Spinal cord (tissue), 10 donors: Measurements from ENCODE around the gene HLA-B. TPM values are rescaled to one million over a fixed set of nuclear protein-coding genes. Genes with fewer than 3 reads are reported as not detected.
"Not testable (repeated sequence)": the region's sequence is repeated elsewhere in the genome, so short reads cannot be mapped to it uniquely, and the experiment has no call there.

ENCODE experiments used
- DNase-seq, 6 donors: peaks; one replicate each; pipeline versions ENCODE4 v3.0.0 to v3.0.0-alpha.2; 2013 to 2015; ENCODE audit warnings: low spot score in 6 of 6, low read depth in 4 of 6
- H3K27ac ChIP-seq: one replicate; pipeline ENCODE4 v1.5.1; 2013; ENCODE audit warnings: low read depth, low read length, control low read depth
- H3K27me3 ChIP-seq: one replicate; pipeline ENCODE4 v1.6.1; 2013; ENCODE audit warnings: low read length; ENCODE audit not compliant: control insufficient read depth, insufficient read depth
- H3K36me3 ChIP-seq: one replicate; pipeline ENCODE4 v1.6.1; 2013; ENCODE audit warnings: low read length; ENCODE audit not compliant: control insufficient read depth, insufficient read depth
- H3K4me1 ChIP-seq: one replicate; pipeline ENCODE4 v1.6.1; 2013; ENCODE audit warnings: low read length; ENCODE audit not compliant: control insufficient read depth, insufficient read depth
- H3K4me3 ChIP-seq: one replicate; pipeline ENCODE4 v1.5.1; 2013; ENCODE audit warnings: low read depth, low read length, control low read depth
- H3K9me3 ChIP-seq: one replicate; pipeline ENCODE4 v1.6.1; 2013; ENCODE audit warnings: low read length; ENCODE audit not compliant: control insufficient read depth, insufficient read depth
- WGBS: methylation state at CpG from one replicate; pipeline ENCODE4 v1.1.5; 2013; ENCODE audit warnings: missing lambda C conversion rate; ENCODE audit not compliant: insufficient coverage; 5-methylcytosine and 5-hydroxymethylcytosine counted together
- polyA plus RNA-seq, 2 donors: library from polyadenylated mRNA; unstranded; fragments of 120-200 nt; gene quantifications; one replicate each; pipeline ENCODE4 v1.2.1, GENCODE V29; 2013; ENCODE audit not compliant: insufficient read length in 2 of 2
- total RNA-seq, 2 donors: library from RNA; depleted of rRNA in 1 of 2; stranded (reverse); fragments of 120-200 nt in 1 of 2; fragments of >200 nt in 1 of 2; gene quantifications; one replicate each; pipeline versions ENCODE4 v1.2.3 to v1.2.4, GENCODE V29; 2013 to 2014
- donor health status: healthy.

Gene HLA-B
- total and polyA plus RNA-seq, 4 donors = 126 to 189 (median 151) TPM

DNA sequence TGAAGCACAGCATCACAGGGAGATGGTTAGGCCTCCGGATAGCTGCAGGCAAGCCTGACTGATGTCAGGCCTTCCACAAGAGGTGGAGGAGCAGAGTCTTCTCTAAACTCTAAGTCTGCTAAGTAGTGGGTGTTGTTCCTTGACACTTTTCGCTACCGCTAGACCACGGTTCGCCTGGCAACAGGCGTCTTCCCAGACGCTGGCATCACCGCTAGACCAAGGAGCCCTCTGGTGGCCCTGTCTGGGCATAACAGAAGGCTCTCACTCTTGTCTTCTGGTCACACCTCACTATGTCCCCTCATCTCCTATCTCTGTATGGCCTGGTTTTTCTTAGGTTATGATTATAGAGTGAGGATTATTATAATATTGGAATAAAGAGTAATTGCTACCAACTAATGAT lies 17.1 kb upstream of the HLA-B start:
- H3K9me3 ChIP-seq, DNase-seq, H3K27me3 ChIP-seq, H3K4me1 ChIP-seq, H3K4me3 ChIP-seq, H3K36me3 ChIP-seq, H3K27ac ChIP-seq: not testable (repeated sequence)
- 24% methylated on average over 5 of the region's 8 CpGs for whole genome bisulfite sequencing

DNA sequence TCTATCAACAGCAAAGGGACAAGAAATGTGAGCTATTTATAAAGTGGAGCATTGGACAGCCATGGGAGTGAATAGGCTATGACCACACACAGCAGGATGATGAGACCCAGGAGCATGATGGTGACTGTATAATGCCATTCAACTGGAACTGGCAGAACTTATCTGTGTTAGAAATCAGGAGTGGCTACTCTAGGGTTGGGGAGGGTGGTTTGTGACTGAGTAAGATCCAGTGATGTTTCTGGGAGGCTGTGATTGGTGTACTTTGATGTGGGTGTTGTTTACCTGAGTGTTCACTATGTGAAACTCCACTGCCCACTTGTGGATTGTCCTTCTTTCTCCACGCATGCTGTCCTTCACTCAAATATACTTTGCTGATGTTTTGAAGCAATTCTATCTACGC lies 11.5 kb upstream of the HLA-B start:
- Histone ChIP-seq H3K4me1 (peaks cover 9% of the 10 kb centered on the region), H3K9me3 (no peaks in the 10 kb centered on the region), H3K36me3 (no peaks in the 10 kb centered on the region), H3K27me3 (peaks cover 14% of the 10 kb centered on the region), H3K4me3 (no peak overlapping the region), H3K27ac (no peak overlapping the region)
- no peak for DNase-seq
- WGBS = no CpG with 5 or more reads among the region's 2 CpGs

DNA sequence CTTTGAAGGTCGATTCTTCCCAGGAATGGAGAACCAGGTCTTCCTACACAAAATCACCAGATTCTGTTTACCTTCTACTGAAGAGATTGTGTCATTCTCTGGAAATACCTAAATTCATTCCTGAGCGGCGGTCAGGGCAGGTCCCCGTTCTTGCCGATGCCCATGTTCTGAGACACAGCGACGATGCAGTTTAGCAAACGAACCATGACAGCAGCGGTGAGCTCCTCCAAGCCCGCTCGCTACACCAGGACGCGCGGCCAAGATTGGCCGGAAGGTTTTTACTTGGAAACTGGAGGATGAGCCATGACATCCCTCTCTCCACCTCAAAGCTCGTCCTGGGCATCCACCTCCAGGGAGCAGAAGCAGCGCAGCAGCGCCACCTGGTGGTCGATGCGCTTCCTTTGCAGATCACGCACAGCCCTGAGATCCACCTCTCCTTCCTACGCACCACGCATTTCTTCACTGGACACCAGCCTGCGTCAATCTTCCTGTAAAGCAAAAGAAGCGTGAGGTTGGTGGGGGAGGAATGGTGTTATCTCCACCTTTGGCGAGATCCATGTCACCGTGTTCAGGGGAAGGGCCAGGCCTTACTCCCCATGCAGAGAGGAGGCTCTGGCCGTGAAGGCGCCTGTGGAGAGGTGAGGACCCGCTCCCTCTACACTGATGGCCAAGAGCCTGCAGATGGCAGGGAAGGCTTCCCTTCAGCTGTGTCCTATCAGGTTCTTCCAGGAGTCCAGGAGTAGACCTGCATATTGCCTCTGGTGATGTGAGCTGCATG lies 9.9 kb upstream of the HLA-B start:
- peak overlapping the region; percentile 6 for H3K4me3 ChIP-seq
- DNase-seq = peak; percentile 78 to 97 (median 84)
- H3K27me3 ChIP-seq = peaks cover 19% of the 10 kb centered on the region
- no peaks in the 10 kb centered on the region for H3K9me3 ChIP-seq
- H3K27ac ChIP-seq = no peak overlapping the region
- no peaks in the 10 kb centered on the region for H3K36me3 ChIP-seq
- H3K4me1 ChIP-seq = peaks cover 9% of the 10 kb centered on the region
- WGBS = 5% methylated on average over 20 of the region's 30 CpGs

DNA sequence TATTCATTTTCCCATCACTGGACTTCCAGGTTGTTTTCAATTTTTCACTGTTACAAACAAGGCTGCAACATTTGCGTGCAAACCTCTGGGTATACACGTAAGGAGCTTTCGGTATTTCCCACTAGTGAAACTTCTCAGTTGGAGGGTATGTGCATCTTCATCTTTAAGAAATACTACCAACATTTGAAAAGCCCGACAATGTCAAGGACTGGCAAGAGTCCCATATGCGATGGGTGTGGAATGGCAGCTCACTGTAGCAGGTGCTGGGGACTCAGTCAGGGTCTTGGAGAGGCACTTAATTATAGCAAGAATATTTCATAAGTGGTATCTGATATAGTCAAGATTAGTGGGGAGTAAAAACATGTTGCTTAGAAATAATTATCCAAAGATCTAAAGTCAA lies 8.9 kb upstream of the HLA-B start:
- no CpG with 5 or more reads among the region's 5 CpGs for WGBS
- H3K36me3 ChIP-seq = no peaks in the 10 kb centered on the region
- no peaks in the 10 kb centered on the region for H3K9me3 ChIP-seq
- no peak for DNase-seq
- H3K27me3 ChIP-seq = peaks cover 19% of the 10 kb centered on the region
- H3K4me1 ChIP-seq = peaks cover 9% of the 10 kb centered on the region
- no peak overlapping the region for H3K27ac ChIP-seq
- H3K4me3 ChIP-seq = no peak overlapping the region

DNA sequence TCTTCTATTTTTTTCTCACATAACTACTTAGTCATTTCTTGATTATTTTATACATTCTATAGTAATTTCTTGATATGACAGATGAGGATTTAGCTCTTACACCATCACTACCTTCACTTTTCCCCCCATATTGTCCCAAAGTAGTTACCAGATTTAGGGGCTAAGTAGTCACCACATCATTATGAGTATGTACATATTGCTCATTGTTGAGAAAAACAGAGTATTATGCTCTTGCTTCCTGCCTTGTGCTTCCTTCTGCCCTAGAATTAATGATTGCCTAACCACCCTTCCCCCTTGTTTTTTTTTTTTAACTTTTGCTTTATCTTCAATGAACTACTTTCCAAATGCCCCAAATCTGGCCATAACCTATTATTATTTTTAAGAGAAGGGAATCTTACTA lies 6.8 kb upstream of the HLA-B start:
- no peak overlapping the region for H3K27ac ChIP-seq
- no peaks in the 10 kb centered on the region for H3K9me3 ChIP-seq
- DNase-seq = no peak
- H3K4me3 ChIP-seq = no peak overlapping the region
- peaks cover 26% of the 10 kb centered on the region for H3K27me3 ChIP-seq
- no peaks in the 10 kb centered on the region for H3K36me3 ChIP-seq
- H3K4me1 ChIP-seq = peaks cover 9% of the 10 kb centered on the region

DNA sequence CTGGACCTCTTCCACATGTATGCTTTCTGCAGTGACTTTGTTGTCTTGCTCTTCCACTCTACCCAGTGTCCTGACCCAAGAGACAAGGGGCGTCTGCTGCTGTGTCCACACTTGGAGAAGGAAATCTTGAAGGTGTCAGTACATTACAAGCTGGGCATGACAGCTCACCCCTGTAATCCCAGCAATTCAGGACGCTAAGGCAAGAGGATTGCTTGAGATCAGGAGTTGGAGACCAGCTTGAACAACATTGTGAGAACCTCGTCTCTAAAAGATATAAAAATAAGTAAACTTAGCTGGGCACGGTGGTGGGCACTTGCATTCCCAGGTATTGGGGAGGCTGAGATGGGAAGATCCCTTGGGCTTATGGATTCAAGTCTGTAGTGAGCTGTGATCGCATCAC lies 5.8 kb upstream of the HLA-B start:
- H3K9me3 ChIP-seq = no peaks in the 10 kb centered on the region
- H3K4me1 ChIP-seq = peaks cover 9% of the 10 kb centered on the region
- H3K27ac ChIP-seq = no peak overlapping the region
- H3K36me3 ChIP-seq = no peaks in the 10 kb centered on the region
- H3K27me3 ChIP-seq = peaks cover 29% of the 10 kb centered on the region
- no CpG with 5 or more reads among the region's 5 CpGs for WGBS
- no peak for DNase-seq
- no peak overlapping the region for H3K4me3 ChIP-seq

DNA sequence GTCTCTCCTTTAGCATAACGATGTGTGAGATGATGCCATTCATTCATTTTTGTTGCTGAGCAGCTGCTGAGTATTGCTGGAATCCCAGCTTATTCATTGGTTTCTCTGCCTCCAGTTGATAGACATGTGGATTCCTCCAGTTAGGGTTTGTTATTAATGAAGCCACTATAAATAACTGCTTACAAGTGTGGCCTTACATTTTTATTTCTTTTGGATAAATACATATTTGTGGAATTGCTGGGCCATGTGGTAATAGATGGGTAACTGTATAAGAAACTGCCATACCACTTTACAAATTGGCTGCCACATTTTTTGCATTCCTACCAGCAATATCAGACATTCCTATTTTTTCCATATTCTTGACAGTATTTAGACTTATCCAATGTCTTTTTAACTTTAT lies 2.6 kb upstream of the HLA-B start:
- Histone ChIP-seq H3K4me1 (peaks cover 6% of the 10 kb centered on the region), H3K27ac (no peak overlapping the region), H3K27me3 (peaks cover 32% of the 10 kb centered on the region), H3K4me3 (no peak overlapping the region), H3K9me3 (no peaks in the 10 kb centered on the region), H3K36me3 (no peaks in the 10 kb centered on the region)
- WGBS = 71% methylated on average over 1 of the region's 1 CpG
- DNase-seq = no peak

DNA sequence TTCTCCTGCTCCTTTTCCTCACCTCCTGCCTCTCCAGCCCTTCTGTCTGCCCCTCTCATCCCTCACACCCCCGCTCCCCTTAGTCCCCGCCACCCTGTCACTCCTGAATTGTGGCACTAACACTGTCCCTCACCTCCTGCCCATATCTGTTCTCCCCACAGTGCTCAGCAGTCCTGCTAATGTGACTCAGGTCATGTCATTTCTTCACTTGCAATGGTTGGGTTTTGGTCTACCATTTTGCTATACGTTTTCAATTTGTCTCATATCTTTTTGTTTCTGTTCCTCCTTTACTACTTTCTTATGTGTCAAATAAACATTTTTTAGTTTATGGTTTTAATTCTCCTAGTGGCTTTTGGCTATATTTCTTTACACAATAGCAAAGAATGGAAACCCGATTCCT lies 1.3 kb upstream of the HLA-B start:
- Histone ChIP-seq H3K27ac (no peak overlapping the region), H3K4me1 (peaks cover 10% of the 10 kb centered on the region), H3K27me3 (peaks cover 25% of the 10 kb centered on the region), H3K36me3 (no peaks in the 10 kb centered on the region), H3K4me3 (no peak overlapping the region), H3K9me3 (no peaks in the 10 kb centered on the region)
- no peak for DNase-seq
- no CpG with 5 or more reads among the region's 4 CpGs for WGBS

DNA sequence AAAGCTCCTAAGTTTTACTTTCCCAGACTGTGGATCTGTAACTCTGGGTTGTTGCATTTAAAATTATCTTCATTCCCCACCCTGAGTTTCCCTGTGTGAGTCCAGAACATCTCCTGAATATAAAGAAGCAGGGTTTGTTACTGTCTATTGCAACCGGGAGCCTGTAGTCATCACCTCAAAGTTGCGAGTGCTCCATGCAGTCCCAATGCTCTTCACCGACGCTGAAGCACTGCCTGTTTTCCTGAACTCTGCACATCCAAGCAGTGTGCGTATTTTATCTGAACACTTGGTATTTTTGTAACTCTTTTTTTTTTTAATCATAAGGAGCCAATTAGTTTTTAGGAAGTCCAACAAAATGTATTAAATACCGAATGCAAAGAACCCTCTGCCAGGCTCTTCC lies 907 bp upstream of the HLA-B start:
- Histone ChIP-seq H3K27ac (no peak overlapping the region), H3K27me3 (peaks cover 24% of the 10 kb centered on the region), H3K4me3 (no peak overlapping the region), H3K4me1 (peaks cover 10% of the 10 kb centered on the region), H3K9me3 (no peaks in the 10 kb centered on the region), H3K36me3 (no peaks in the 10 kb centered on the region)
- DNase-seq = no peak
- 31% methylated on average over 5 of the region's 6 CpGs for WGBS

DNA sequence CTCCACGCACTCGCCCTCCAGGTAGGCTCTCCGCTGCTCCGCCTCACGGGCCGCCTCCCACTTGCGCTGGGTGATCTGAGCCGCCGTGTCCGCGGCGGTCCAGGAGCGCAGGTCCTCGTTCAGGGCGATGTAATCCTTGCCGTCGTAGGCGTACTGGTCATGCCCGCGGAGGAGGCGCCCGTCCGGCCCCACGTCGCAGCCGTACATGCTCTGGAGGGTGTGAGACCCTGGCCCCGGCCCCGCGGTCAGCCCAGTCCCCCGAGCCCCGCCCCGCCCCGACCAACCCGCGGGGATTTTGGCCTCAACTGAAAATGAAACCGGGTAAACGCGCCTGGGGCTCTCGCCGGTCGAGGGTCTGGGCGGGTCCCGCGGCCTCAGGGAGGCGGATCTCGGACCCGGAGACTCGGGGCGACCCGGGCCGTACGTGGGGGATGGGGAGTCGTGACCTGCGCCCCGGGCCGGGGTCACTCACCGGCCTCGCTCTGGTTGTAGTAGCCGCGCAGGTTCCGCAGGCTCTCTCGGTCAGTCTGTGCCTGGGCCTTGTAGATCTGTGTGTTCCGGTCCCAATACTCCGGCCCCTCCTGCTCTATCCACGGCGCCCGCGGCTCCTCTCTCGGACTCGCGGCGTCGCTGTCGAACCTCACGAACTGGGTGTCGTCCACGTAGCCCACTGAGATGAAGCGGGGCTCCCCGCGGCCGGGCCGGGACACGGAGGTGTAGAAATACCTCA lies 598 bp downstream of the HLA-B start:
- DNase-seq = peak in 1 of 6 donors; percentile 17

More for the DNA sequence above, 598 bp downstream of the HLA-B start:
- no peak overlapping the region for H3K27ac ChIP-seq
- H3K27me3 ChIP-seq = peaks cover 20% of the 10 kb centered on the region
- no peaks in the 10 kb centered on the region for H3K36me3 ChIP-seq
- no peaks in the 10 kb centered on the region for H3K9me3 ChIP-seq
- peak overlapping the region; percentile 50 for H3K4me3 ChIP-seq
- WGBS = 2% methylated on average over 62 of the region's 83 CpGs
- peaks cover 10% of the 10 kb centered on the region for H3K4me1 ChIP-seq
